ENCODE data around the gene CDK5RAP3. TPM values are rescaled to one million over a fixed set of nuclear protein-coding genes. Genes with fewer than 3 reads are reported as not detected.

CDK5RAP3 gene
- polyA plus RNA-seq, 2 of the 4 experiments (the other 2 are of a cell fraction) = 124 to 165 TPM

DNA sequence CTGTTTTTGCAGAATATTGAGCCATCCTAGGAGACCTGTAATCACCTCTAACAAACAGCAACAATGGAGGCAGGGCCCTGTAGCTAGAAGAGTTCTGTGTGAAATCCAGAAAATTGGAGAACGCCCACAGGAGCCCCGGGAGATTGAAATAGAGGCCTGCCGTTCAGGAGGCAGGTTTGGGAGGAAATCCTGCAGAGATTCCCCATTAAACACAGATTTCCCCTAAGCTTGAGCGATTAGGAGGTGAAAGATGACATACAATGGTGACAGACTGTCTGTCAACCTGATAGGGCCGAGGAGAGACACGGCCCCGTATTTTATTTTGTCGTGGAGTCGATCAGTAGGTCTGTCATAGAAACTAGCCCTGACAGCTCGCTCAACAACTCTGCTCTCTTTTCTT, 18.2 kb downstream of the CDK5RAP3 start:
- FAIRE-seq (no peak), ATAC-seq (no peak), DNase-seq (ENCODE audit: low read depth in 1 of 2, low spot score in 1 of 2) (no peak)
- Histone ChIP-seq H3K4me3 (no peak overlapping the region), H3K27ac (no peak overlapping the region), H3K4me1 (no peaks in the 10 kb centered on the region), H3K9me3 (no peaks in the 10 kb centered on the region), H3K4me2 (no peak overlapping the region)
- TF ChIP-seq KDM5A (IDR thresholded peaks at IDR 0.05) (no peak), ZNF302 (CRISPR knock-in tag; IDR thresholded peaks at IDR 0.05) (no peak), JUN (IDR thresholded peaks at IDR 0.05) (no peak), FOSB (CRISPR knock-in tag; IDR thresholded peaks at IDR 0.05) (no peak), RFX5 (IDR thresholded peaks at IDR 0.05) (no peak), EP300 (IDR thresholded peaks at IDR 0.05) (no peak), CEBPB (IDR thresholded peaks at IDR 0.05) (no peak), EHF (CRISPR knock-in tag; IDR thresholded peaks at IDR 0.05) (no peak), CHD2 (IDR thresholded peaks at IDR 0.05; ENCODE audit: low read length, partially characterized antibody) (no peak), HOXB5 (CRISPR knock-in tag; IDR thresholded peaks at IDR 0.05) (no peak)
- TF ChIP-seq, protein P1, sequence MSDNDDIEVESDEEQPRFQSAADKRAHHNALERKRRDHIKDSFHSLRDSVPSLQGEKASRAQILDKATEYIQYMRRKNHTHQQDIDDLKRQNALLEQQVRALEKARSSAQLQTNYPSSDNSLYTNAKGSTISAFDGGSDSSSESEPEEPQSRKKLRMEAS (IDR thresholded peaks at IDR 0.05) = no peak
- ChIA-PET CTCF (interaction anchor here (0.8 to 38.7 kb wide), 9 partner anchors 10 to 148 kb away, joined by 3 to 1426 read pairs (median 4); partner anchors contain the start of genes PNPO, PRR15L and SCRN2), POLR2A (no interaction called here)
- WGBS (ENCODE audit: missing lambda C conversion rate) = 86% methylated on average over 10 of the region's 10 CpGs

DNA sequence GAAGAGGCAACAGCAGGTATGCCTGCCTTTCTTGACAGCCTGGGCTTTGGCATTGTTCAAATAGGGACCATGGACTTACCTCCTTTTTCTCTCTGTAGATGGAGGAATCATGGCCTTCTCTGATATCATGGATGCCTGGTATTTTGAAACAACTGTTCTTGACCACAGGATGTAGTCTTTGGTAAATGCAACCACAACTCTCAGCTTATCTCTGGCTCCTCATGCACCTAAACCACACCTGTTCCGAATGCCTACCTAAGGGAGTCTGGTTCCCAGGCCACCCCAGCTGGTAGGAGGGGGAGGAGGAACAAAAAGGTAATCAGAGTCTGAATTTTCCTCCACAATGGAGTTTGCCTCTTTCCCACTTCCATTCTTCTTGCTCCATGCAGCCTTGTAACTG, 18.8 kb downstream of the CDK5RAP3 start:
- Histone ChIP-seq H3K4me2 (no peak overlapping the region), H3K4me1 (no peaks in the 10 kb centered on the region), H3K4me3 (no peak overlapping the region), H3K9me3 (no peaks in the 10 kb centered on the region), H3K27ac (no peak overlapping the region)
- TF ChIP-seq FOSL2 (IDR thresholded peaks at IDR 0.05) (no peak), FOSL2 (CRISPR knock-in tag; IDR thresholded peaks at IDR 0.05) (no peak), RAD21 (conservative IDR thresholded peaks at IDR 0.05 in 1 of 2, IDR thresholded peaks at IDR 0.05 in 1 of 2) (no peak), SREBF2 (IDR thresholded peaks at IDR 0.05) (no peak), TFCP2L1 (CRISPR knock-in tag; IDR thresholded peaks at IDR 0.05) (no peak), HEYL (CRISPR knock-in tag; IDR thresholded peaks at IDR 0.05) (no peak), BHLHE40 (IDR thresholded peaks at IDR 0.05; ENCODE audit: low read depth, low read length) (no peak), KDM5A (IDR thresholded peaks at IDR 0.05) (no peak), TP53 (CRISPR knock-in tag; IDR thresholded peaks at IDR 0.05) (no peak), HOXA7 (CRISPR knock-in tag; IDR thresholded peaks at IDR 0.05) (no peak)
- TF ChIP-seq, protein P2, sequence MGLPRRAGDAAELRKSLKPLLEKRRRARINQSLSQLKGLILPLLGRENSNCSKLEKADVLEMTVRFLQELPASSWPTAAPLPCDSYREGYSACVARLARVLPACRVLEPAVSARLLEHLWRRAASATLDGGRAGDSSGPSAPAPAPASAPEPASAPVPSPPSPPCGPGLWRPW (IDR thresholded peaks at IDR 0.05) = no peak
- TF ChIP-seq, protein P3, sequence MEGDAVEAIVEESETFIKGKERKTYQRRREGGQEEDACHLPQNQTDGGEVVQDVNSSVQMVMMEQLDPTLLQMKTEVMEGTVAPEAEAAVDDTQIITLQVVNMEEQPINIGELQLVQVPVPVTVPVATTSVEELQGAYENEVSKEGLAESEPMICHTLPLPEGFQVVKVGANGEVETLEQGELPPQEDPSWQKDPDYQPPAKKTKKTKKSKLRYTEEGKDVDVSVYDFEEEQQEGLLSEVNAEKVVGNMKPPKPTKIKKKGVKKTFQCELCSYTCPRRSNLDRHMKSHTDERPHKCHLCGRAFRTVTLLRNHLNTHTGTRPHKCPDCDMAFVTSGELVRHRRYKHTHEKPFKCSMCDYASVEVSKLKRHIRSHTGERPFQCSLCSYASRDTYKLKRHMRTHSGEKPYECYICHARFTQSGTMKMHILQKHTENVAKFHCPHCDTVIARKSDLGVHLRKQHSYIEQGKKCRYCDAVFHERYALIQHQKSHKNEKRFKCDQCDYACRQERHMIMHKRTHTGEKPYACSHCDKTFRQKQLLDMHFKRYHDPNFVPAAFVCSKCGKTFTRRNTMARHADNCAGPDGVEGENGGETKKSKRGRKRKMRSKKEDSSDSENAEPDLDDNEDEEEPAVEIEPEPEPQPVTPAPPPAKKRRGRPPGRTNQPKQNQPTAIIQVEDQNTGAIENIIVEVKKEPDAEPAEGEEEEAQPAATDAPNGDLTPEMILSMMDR (IDR thresholded peaks at IDR 0.05) = no peak
- POLR2A ChIA-PET = no interaction called here
- DNase-seq (ENCODE audit: low read depth in 1 of 2, low spot score in 1 of 2) (no peak), FAIRE-seq (no peak), ATAC-seq (no peak)
- 75% methylated on average over 1 of the region's 1 CpG for WGBS (ENCODE audit: missing lambda C conversion rate)
- CTCF ChIA-PET = interaction anchor here (0.8 to 38.7 kb wide), 9 partner anchors 9 to 149 kb away, joined by 3 to 1426 read pairs (median 4); partner anchors contain the start of genes PNPO, PRR15L and SCRN2

DNA sequence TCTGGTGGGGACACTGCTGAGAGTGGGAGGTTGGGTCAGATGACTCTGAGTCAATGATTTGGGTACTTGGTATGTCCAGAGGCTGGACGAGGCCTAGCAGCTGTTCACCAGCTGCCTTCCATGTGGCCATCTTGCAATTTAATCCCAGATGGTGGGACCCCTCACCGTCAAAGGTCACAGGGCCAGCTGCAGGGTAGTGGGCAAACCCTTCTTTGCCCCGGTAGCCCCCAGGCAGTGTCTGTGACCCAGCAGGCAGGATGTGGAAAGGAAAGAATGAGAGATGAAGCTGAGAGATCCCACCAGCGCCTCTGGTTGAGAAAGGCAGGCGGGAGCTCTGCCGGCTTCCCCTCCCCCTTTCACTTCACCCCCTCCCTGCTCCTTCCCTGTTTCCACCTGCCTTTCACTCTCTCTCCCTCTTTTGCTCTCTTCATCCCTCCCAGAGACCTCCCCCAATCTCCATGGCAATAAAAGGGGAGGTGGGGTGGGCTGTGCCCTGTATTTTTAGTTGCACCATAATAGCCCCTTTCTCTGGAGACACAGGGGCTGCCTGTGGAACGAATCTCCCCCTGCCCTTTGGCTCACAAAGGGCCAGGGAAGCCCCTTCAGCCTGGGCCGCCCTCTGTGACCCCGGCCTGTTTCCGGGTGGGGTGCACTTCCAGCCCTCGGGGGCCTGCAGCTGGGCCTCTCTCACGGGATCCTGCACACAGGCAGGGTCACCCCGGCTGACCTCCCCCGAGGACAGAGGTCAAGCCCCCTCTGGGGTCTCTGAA, 20.2 kb downstream of the CDK5RAP3 start:
- no peak for DNase-seq (ENCODE audit: low read depth in 1 of 2, low spot score in 1 of 2)
- H3K4me3 ChIP-seq = no peak overlapping the region
- H3K4me1 ChIP-seq = no peaks in the 10 kb centered on the region
- WGBS (ENCODE audit: missing lambda C conversion rate) = 78% methylated on average over 13 of the region's 14 CpGs
- POLR2A ChIA-PET = no interaction called here
- no peak for FAIRE-seq
- H3K27ac ChIP-seq = no peak overlapping the region
- TF ChIP-seq, protein P4, sequence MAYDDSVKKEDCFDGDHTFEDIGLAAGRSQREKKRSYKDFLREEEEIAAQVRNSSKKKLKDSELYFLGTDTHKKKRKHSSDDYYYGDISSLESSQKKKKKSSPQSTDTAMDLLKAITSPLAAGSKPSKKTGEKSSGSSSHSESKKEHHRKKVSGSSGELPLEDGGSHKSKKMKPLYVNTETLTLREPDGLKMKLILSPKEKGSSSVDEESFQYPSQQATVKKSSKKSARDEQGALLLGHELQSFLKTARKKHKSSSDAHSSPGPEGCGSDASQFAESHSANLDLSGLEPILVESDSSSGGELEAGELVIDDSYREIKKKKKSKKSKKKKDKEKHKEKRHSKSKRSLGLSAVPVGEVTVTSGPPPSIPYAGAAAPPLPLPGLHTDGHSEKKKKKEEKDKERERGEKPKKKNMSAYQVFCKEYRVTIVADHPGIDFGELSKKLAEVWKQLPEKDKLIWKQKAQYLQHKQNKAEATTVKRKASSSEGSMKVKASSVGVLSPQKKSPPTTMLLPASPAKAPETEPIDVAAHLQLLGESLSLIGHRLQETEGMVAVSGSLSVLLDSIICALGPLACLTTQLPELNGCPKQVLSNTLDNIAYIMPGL (CRISPR knock-in tag; IDR thresholded peaks at IDR 0.05; ENCODE audit: borderline replicate concordance) = no peak
- TF ChIP-seq HOXB13 (CRISPR knock-in tag; IDR thresholded peaks at IDR 0.05; ENCODE audit: low read depth) = no peak
- H3K4me2 ChIP-seq = no peak overlapping the region
- CTCF ChIA-PET = interaction anchor here (1.0 to 38.7 kb wide), 6 partner anchors 8 to 150 kb away, joined by 3 to 1426 read pairs (median 91); partner anchors contain the start of genes PNPO, PRR15L and SCRN2
- ATAC-seq = no peak
- H3K9me3 ChIP-seq = no peaks in the 10 kb centered on the region
